SK-MEL-5 (cell line): Measurements from ENCODE around the gene HSD17B12. TPM values are rescaled to one million over a fixed set of nuclear protein-coding genes. Genes with fewer than 3 reads are reported as not detected.
"Not testable (repeated sequence)": the region's sequence is repeated elsewhere in the genome, so short reads cannot be mapped to it uniquely, and the experiment has no call there.

Experiments used
- DNase-seq: peaks from one replicate; pipeline ENCODE4 v3.0.0-alpha.2; 2016; ENCODE audit warnings: low read depth, low spot score
- in situ Hi-C: cut with HindIII; loops from 2 replicates; pipeline ENCODE4 v1.10.0; 2016; ENCODE audit warnings: low sequenced_read_pairs, high pct_unique_total_duplicates, low pct_unique_long_range_greater_than_20kb
- polyA plus RNA-seq, 2 experiments: library from polyadenylated mRNA; depleted of rRNA; stranded (reverse); fragments of >200 nt; gene quantifications; 2 replicates each; pipeline ENCODE4 v1.2.3, GENCODE V29; 2015
- total RNA-seq: library from RNA; depleted of rRNA; stranded (reverse); fragments of >200 nt; shearing (Covaris generic); gene quantifications from 2 replicates; pipeline ENCODE4 v1.2.3, GENCODE V29; 2014; rRNA removed

The HSD17B12 gene
- total RNA-seq: 107 and 132 TPM in 2 replicates
- 92.8 and 115 TPM in 2 replicates for polyA plus RNA-seq (2015; cell fraction: cytosol; rRNA removed)
- polyA plus RNA-seq (2015; cell fraction: nucleus; rRNA removed): 34.5 and 41.2 TPM in 2 replicates

DNA sequence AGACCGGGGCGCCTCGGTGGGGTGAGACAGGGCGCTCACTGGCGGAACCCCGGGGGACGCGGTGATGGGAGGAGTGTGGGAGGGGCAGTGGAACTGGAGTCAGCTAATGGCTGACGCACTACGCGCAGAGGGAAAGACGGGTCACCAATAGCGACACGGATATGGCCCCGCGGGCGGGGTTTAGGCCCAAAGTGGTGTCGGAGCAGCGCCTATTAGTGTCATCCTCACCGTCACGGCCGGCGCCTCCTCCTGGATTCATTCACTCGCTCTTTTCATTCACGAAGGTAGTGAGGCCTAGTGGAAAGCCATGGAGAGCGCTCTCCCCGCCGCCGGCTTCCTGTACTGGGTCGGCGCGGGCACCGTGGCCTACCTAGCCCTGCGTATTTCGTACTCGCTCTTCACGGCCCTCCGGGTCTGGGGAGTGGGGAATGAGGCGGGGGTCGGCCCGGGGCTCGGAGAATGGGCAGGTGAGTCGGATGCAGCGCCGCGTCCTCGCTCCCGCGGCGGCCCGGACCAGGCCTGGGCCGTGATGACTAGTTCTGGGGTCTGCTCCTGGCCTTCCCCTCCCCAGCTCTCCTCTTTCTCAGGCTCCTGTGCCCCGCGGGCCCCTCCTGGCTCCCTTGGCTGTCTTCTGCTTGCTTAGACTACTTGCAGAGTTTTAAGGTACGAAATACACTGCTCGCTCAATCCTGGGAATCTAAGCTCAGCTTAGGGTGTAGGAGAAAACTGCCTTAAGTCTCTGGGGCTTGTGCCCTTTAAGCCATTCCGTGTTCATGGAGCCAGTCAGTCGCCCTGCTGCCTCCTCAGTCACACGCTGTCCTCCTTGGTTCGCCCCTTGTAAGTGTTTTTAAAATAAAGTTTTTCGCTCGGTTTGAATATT is at the start of gene HSD17B12:
Gene HSD17B12 (plus strand): TSS at position 218 of the 880 bp plus-strand sequence. CDS start 90 bp downstream, at position 308.
- DNase-seq: peak; percentile 99
- in situ Hi-C loops: no loop called here

DNA sequence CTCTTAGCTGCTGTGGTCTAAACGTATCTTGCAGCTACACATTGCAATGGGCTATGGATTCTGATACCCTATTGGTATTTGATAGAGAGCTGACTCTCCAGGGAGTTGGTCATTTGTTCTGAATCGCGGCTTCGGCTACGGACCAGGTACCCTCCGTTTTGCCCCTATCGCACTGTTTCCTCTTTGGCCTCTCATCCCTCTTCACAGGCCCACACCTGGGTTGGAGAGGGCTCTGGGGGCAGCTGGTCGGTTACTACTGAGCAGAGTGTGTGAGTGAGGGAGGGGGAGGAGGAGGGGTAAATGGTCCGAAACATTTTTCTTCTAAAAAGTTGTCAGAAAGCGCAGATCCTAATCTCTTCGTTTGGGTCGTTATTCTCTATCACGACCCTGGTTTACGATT is 48.8 kb upstream of the HSD17B12 start:
- no peak for DNase-seq
- in situ Hi-C loops: no loop called here

DNA sequence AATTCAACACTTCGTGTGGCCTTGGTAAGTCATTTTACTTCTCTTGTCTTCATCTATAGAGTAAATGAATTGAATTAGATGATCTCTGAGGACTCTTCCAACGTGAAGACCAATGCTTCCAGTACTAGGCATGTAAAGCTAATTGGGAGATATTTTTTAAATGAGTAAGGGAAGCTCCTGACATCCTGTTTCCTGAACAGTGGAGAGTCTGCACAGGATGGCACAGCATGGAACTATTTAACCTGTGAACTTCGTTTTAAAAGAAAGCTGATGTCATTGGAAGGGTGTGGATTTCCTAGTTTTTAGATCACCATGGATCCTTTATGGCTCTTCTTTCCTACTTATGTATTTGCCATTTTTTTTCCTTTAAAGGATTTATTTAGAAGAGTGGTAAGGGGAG is 48.4 kb upstream of the HSD17B12 start:
- in situ Hi-C loops: no loop called here
- no peak for DNase-seq

DNA sequence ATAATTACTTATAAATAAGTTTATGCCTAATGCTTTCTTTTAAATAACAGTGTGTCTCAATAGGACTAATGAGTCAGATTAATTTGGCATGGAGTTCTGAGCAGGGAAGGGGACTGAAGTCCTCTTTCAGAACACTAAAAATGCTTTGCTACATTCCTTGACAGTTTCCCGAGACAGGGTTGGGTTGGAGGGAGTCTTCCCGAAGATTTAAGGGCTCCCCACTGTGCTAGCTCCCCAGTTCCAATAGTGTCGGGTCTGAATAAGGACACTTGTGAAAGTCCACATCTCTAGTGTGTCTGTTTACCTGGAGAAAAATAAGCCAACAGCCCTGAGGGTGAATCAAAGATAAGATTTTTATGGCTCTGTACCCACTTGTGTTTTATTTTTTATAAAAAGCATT is 41.8 kb upstream of the HSD17B12 start:
- in situ Hi-C loops: no loop called here
- no peak for DNase-seq

- no peak for DNase-seq
- in situ Hi-C loops: no loop called here
Measured at GRCh38 chr11:43639224-43639623, 41.3 kb upstream of the HSD17B12 start.

GRCh38 chr11:43639920-43640319 is 40.6 kb upstream of the HSD17B12 start:
- in situ Hi-C loops: no loop called here
- no peak for DNase-seq

GRCh38 chr11:43643898-43644620 is 36.5 kb upstream of the HSD17B12 start:
- DNase-seq: peak; percentile 85
- in situ Hi-C loops: no loop called here

GRCh38 chr11:43644621-43645299 is 35.8 kb upstream of the HSD17B12 start:
- in situ Hi-C loops: no loop called here
- DNase-seq: no peak

- in situ Hi-C loops: no loop called here
- DNase-seq: no peak
Measured at GRCh38 chr11:43646767-43647166, 33.8 kb upstream of the HSD17B12 start.

DNA sequence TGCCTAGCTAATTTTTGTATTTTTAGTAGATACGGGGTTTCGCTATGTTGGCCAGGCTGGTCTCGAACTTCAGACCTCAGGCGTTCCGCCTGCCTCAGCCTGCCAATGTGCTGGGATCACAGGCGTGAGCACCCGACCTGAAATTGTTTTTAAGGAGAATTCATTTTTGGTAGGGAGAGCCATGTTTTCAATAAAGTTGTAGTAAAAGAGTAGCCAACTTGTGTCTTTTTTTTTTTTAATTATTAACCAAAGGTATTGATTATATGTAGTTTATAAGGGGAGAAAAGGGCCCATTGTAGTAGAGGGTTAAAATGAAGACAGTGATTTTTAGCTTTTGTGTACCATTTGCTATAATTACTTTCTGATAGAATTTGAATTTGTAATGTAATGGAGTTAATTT is 31.6 kb upstream of the HSD17B12 start:
- no peak for DNase-seq
- in situ Hi-C loops: no loop called here

GRCh38 chr11:43649501-43649900 is 31.0 kb upstream of the HSD17B12 start:
- in situ Hi-C loops: no loop called here
- DNase-seq: no peak

- no peak for DNase-seq
- in situ Hi-C loops: no loop called here
Measured at GRCh38 chr11:43649921-43650320, 30.6 kb upstream of the HSD17B12 start.

- in situ Hi-C loops, DNase-seq: not testable (repeated sequence)
Measured at GRCh38 chr11:43663018-43663417, 17.5 kb upstream of the HSD17B12 start.

DNA sequence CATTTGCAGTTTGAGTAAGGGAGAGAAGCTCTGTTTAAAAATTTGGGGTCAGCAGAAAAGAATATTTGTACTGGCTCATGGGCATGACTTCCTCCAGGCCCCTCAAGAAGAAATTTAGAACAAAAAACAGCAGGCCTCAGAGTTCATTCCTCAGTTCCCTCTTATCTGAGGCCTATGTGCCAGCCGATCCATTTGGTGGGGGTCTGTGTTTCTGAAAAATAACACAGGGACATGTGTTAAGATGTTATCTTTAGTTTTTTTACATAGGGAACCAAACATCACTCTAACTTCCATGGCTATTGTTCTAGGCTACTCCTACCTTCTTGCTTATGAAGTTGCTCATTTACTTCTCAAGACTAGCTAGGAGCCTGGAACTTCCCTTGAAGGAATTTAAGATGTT is 16.2 kb upstream of the HSD17B12 start:
- in situ Hi-C loops: no loop called here

GRCh38 chr11:43671284-43671683 is 9.3 kb upstream of the HSD17B12 start:
- in situ Hi-C loops, DNase-seq: not testable (repeated sequence)

More for the DNA sequence above, 16.2 kb upstream of the HSD17B12 start:
- no peak for DNase-seq

DNA sequence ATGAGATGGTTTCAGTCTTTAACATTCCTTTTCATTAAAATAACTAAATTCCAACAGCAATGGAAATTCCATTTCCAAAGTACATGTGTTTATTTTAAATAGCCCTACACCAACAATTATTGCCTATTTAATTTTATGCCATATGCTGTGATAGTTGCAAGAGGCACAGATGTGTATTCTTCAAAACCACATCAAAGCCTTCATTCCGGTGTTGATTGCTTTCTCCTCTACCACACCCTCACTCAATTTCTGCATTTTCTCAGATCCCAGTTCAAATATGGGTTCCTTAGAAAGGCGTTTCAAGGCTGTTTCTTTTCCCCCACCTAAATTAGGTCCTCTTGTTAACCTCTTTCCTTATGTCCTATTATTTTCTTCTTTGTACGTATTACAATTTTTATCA is 6.0 kb upstream of the HSD17B12 start:
- DNase-seq: no peak
- in situ Hi-C loops: no loop called here

- no peak for DNase-seq
- in situ Hi-C loops: no loop called here
Measured at GRCh38 chr11:43676933-43677332, 3.6 kb upstream of the HSD17B12 start.

DNA sequence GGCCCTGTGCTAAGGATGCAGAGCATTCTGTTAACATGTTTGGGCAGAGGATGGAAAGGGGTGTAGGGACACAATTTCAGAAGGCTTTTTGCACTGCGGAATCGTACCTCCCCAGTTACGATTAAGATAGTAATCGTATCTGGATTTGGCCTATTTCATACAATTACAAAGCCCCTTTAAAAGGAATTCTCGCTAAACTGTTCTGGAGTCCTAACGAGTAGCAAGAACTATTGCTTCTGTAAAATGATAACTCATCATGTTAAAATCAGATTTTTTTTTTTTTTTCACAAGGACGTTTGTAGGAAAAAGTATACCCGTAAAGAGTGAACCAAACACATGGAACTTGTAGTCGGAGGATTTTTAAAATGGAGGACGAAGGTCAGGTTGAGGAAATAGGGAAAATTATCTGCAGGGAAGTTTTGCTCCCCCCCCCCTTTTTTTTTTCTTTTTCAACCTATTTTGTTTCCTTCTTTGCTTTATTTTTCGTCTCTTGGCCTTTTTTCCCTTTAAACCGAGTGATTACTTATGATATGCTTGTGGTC is 934 bp downstream of the HSD17B12 start:
- in situ Hi-C loops: no loop called here
- DNase-seq: peak; percentile 28
